GM12878 (cell line): ENCODE data around the gene L1CAM. TPM values are rescaled to one million over a fixed set of nuclear protein-coding genes. Genes with fewer than 3 reads are reported as not detected.
A peak's percentile ranks its signal among the peaks of the same experiment; 100 is the strongest.

ENCODE experiments used
- ATAC-seq: fragments of 200-7000 bp; cut with Tn5 transposase; 3 replicates; pipeline ENCODE4 v1.9.1; 2020; ENCODE audit warnings: mild to moderate bottlenecking, moderate library complexity
- BruUV-seq: library from RNA; stranded (reverse); fragments of 400-500 nt; replicated peaks from 2 replicates; lab custom pipeline; 2021; lab: Mats Ljungman, UMichigan
- CTCF ChIA-PET: fragments of 300-600 bp; sonication (Branson Sonifier 250); formaldehyde crosslinking; extraction: SDS; loops from one replicate; lab custom pipeline; 2021; ENCODE audit warnings: inconsistent platforms; lab: Yijun Ruan, JAX
- POLR2A ChIA-PET: fragments of 350-600 bp; formaldehyde crosslinking; extraction: SDS; loops from one replicate; lab custom pipeline; 2021; ENCODE audit warnings: inconsistent platforms; lab: Charles Lee
- RAD21 ChIA-PET: fragments of 300-600 bp; sonication (Branson Sonifier 250); formaldehyde crosslinking; loops from one replicate; lab custom pipeline; 2023; ENCODE audit warnings: antibody characterized with exemption; ENCODE audit not compliant: unreplicated experiment; lab: Charles Lee
- SMC1A ChIA-PET: fragments of 300-600 bp; sonication (Branson Sonifier 250); formaldehyde crosslinking; loops from one replicate; lab custom pipeline; 2023; ENCODE audit not compliant: unreplicated experiment, uncharacterized antibody; lab: Charles Lee
- DNase-seq: peaks from one replicate; pipeline ENCODE4 v3.0.0-alpha.2; 2011; ENCODE audit warnings: low read depth, low spot score
- FAIRE-seq: peaks from 3 replicates; lab custom pipeline; 2011; peaks lifted over from hg19 to GRCh38; lab: Jason Lieb, UNC
- H2AFZ ChIP-seq: 2 replicates; pipeline ENCODE4 v1.6.0; 2011; ENCODE audit warnings: low read depth, low read length, control low read depth; ENCODE audit not compliant: control insufficient read depth
- H3K27ac ChIP-seq: 2 replicates; pipeline ENCODE4 v1.5.1; 2011; ENCODE audit warnings: control low read depth; ENCODE audit not compliant: control insufficient read depth, insufficient read depth
- H3K27me3 ChIP-seq, 2 experiments: replicated peaks in 1 of 2; 2 replicates each; pipeline versions ENCODE4 v1.6.0 to v1.6.1; 2011; ENCODE audit warnings: low read length in 1 of 2; ENCODE audit not compliant: control insufficient read depth in 2 of 2, insufficient read depth in 2 of 2
- H3K36me3 ChIP-seq, 2 experiments: 2 replicates each; pipeline ENCODE4 v1.5.1; 2011; ENCODE audit warnings: low read length in 1 of 2; ENCODE audit not compliant: control insufficient read depth in 2 of 2, insufficient read depth in 2 of 2
- H3K4me1 ChIP-seq: 2 replicates; pipeline ENCODE4 v1.6.1; 2011; ENCODE audit warnings: mild to moderate bottlenecking, low read length, moderate library complexity, mixed read lengths; ENCODE audit not compliant: control insufficient read depth, insufficient read depth
- H3K4me2 ChIP-seq: 2 replicates; pipeline ENCODE4 v1.6.0; 2011; ENCODE audit warnings: control low read depth; ENCODE audit not compliant: control insufficient read depth, insufficient read depth
- H3K4me3 ChIP-seq: fragments of 200-600 bp; sonication (generic); 2 replicates; pipeline ENCODE4 v1.5.1; 2016
- H3K79me2 ChIP-seq: 2 replicates; pipeline ENCODE4 v1.6.0; 2011; ENCODE audit warnings: low read length; ENCODE audit not compliant: control insufficient read depth, insufficient read depth
- H3K9ac ChIP-seq: 2 replicates; pipeline ENCODE4 v1.8.0; 2011; ENCODE audit warnings: low read length, control low read depth, mixed read lengths; ENCODE audit not compliant: control insufficient read depth, insufficient read depth
- H3K9me3 ChIP-seq: replicated peaks from 3 replicates; pipeline ENCODE4 v1.5.1; 2011; ENCODE audit warnings: mild to moderate bottlenecking, low read length; ENCODE audit not compliant: control insufficient read depth, insufficient read depth
- H4K20me1 ChIP-seq: 2 replicates; pipeline ENCODE4 v1.6.0; 2011; ENCODE audit not compliant: control insufficient read depth, insufficient read depth
- CHD2 ChIP-seq: IDR thresholded peaks from 2 replicates; pipeline ENCODE4 v1.6.1; 2011; ENCODE audit warnings: low read depth, low read length, improper control_type of control experiment, borderline replicate concordance
- CTCF ChIP-seq, 3 experiments: IDR thresholded peaks in 2 of 3; conservative IDR thresholded peaks in 1 of 3; 2 replicates each; pipeline ENCODE4 v1.5.1; 2011; ENCODE audit warnings: low read depth in 3 of 3, low read length in 3 of 3, mild to moderate bottlenecking in 3 of 3, control low read depth in 2 of 3, moderate library complexity in 2 of 3, inconsistent platforms in 1 of 3, mixed read lengths in 1 of 3; ENCODE audit not compliant: control insufficient read depth in 2 of 3, insufficient read depth in 1 of 3; ENCODE audit errors: extremely low read depth in 1 of 3
- IKZF1 ChIP-seq: fragments of 450-650 bp; conservative IDR thresholded peaks from 2 replicates; pipeline ENCODE4 v1.6.1; 2017; ENCODE audit warnings: antibody characterized with exemption, mild to moderate bottlenecking
- IKZF2 ChIP-seq, 2 experiments: fragments of 450-650 bp; IDR thresholded peaks; 2 replicates each; pipeline ENCODE4 v1.6.1; 2017; ENCODE audit warnings: mild to moderate bottlenecking in 2 of 2, moderate library complexity in 2 of 2
- IRF4 ChIP-seq: IDR thresholded peaks from 2 replicates; pipeline ENCODE4 v1.6.1; 2011; ENCODE audit warnings: low read depth, low read length
- MEF2B ChIP-seq: fragments of 450-650 bp; IDR thresholded peaks from 2 replicates; pipeline ENCODE4 v1.6.1; 2018; ENCODE audit warnings: mild to moderate bottlenecking, moderate library complexity; ENCODE audit not compliant: partially characterized antibody, poor library complexity, severe bottlenecking
- NFYB ChIP-seq: IDR thresholded peaks from 2 replicates; pipeline ENCODE4 v1.6.1; 2011; ENCODE audit warnings: low read depth, mild to moderate bottlenecking, low read length, improper control_type of control experiment, moderate library complexity; ENCODE audit not compliant: insufficient read depth
- NR2F1 ChIP-seq: fragments of 450-650 bp; conservative IDR thresholded peaks from 2 replicates; pipeline ENCODE4 v1.6.1; 2017; ENCODE audit warnings: mild to moderate bottlenecking
- NRF1 ChIP-seq: conservative IDR thresholded peaks from 2 replicates; pipeline ENCODE4 v1.6.1; 2011; ENCODE audit warnings: mild to moderate bottlenecking, low read depth, low read length, improper control_type of control experiment
- RAD21 ChIP-seq: IDR thresholded peaks from 2 replicates; pipeline ENCODE4 v1.6.1; 2011; ENCODE audit warnings: mild to moderate bottlenecking, low read depth, low read length, moderate library complexity; ENCODE audit not compliant: insufficient read depth
- SMC3 ChIP-seq: IDR thresholded peaks from 2 replicates; pipeline ENCODE4 v1.6.1; 2011; ENCODE audit warnings: low read length, improper control_type of control experiment, borderline replicate concordance
- SPI1 ChIP-seq: IDR thresholded peaks from 2 replicates; pipeline ENCODE4 v1.6.1; 2011; ENCODE audit warnings: low read depth, mild to moderate bottlenecking, low read length, moderate library complexity, borderline replicate concordance; ENCODE audit not compliant: insufficient read depth
- YY1 ChIP-seq: IDR thresholded peaks from 2 replicates; pipeline ENCODE4 v1.6.1; 2011; ENCODE audit warnings: low read depth, mild to moderate bottlenecking, low read length
- ZBED1 ChIP-seq: IDR thresholded peaks from 2 replicates; pipeline ENCODE4 v1.6.1; 2016; ENCODE audit warnings: borderline replicate concordance
- ZNF687 ChIP-seq: fragments of 450-650 bp; IDR thresholded peaks from 2 replicates; pipeline ENCODE4 v1.6.1; 2017; ENCODE audit warnings: mild to moderate bottlenecking, moderate library complexity
- WGBS: methylation state at CpG from one replicate; pipeline ENCODE4 v1.1.6; 2016; ENCODE audit warnings: low lambda C conversion rate; ENCODE audit not compliant: insufficient replicate concordance, insufficient coverage; ENCODE audit errors: missing lambda C conversion rate; 5-methylcytosine and 5-hydroxymethylcytosine counted together
- in situ Hi-C: fragments of 300-500 bp; cut with MboI; formaldehyde crosslinking; loops from 9 replicates; pipeline ENCODE4 v1.14.3; 2018; ENCODE audit warnings: mixed read lengths
- intact Hi-C: fragments of 100-400 bp; cut with micrococcal nuclease; formaldehyde crosslinking; loops from one replicate; pipeline ENCODE4 v1.14.2; 2022; ENCODE audit not compliant: unreplicated experiment
- polyA plus RNA-seq, 11 experiments: library from polyadenylated mRNA; depleted of rRNA in 4 of 11; unstranded in 6 of 11; stranded (reverse) in 5 of 11; fragments of >200 nt; fragmentation: Nextera tagmentation in 4 of 11; fragmentation: Illumina TruSeq in 1 of 11; extraction: Ambion mirVana in 4 of 11; extraction: Trizol in 1 of 11; gene quantifications; 1 replicate in 1 of 11; 2 replicates in 10 of 11; pipeline versions ENCODE4 v1.2.1 to v1.2.3, GENCODE V29; 2011 to 2016; ENCODE audit warnings: inconsistent platforms in 2 of 11, missing spikeins in 2 of 11, low read depth in 1 of 11
- total RNA-seq, 4 experiments: library from RNA; depleted of rRNA in 3 of 4; stranded (reverse); fragments of >200 nt in 3 of 4; fragmentation: Illumina TruSeq in 1 of 4; extraction: Trizol in 1 of 4; gene quantifications; 2 replicates each; pipeline versions ENCODE4 v1.2.1 to v1.2.3, GENCODE V29; 2013 to 2021

L1CAM gene
- total and polyA plus RNA-seq, 10 of the 15 experiments (the other 5 are each of a cell fraction or from before 2014, with no cell fraction given): 0.01 to 0.64 (median 0.09) TPM; not detected in 5

GRCh38 chrX:153924149-153924861 lies 38.3 kb upstream of the L1CAM start:
- H3K4me1 ChIP-seq: peaks cover 9% of the 10 kb centered on the region; the same call in 1 of the 2 replicates
- H2AFZ ChIP-seq: no peak overlapping the region; the same call in 1 of the 2 replicates
- TF ChIP-seq SPI1: peak; percentile 29; the same call in 1 of the 2 replicates
- TF ChIP-seq IKZF1: 0 out of 2 replicates have a peak, but pooled peaks have one; percentile 41
- no peak for TF ChIP-seq IRF4
- 0 out of 4 replicates have a peak, but pooled peaks of 1 of the 2 experiments have one; percentile 14 for TF ChIP-seq IKZF2 (IDR thresholded peaks at IDR 0.05)
- 0 out of 2 replicates have a peak, but pooled peaks have one; percentile 24 for TF ChIP-seq NR2F1
- no peak for TF ChIP-seq CHD2
- peak; percentile 20; the same call in 1 of the 2 replicates for TF ChIP-seq SMC3
- no peak for TF ChIP-seq ZBED1
- 0 out of 2 replicates have a peak, but pooled peaks have one; percentile 15 for TF ChIP-seq ZNF687
- no peak for TF ChIP-seq NFYB
- peak; percentile 98 for TF ChIP-seq MEF2B
- TF ChIP-seq CTCF (IDR thresholded peaks at IDR 0.05 in 2 of 3, conservative IDR thresholded peaks at IDR 0.05 in 1 of 3; ENCODE audit: control insufficient read depth in 2 of 3, extremely low read depth in 1 of 3, insufficient read depth in 1 of 3, low read depth in 3 of 3, low read length in 3 of 3): peak; percentile 29 to 60 (median 32); a peak in 3 of 6 replicates
- TF ChIP-seq NRF1: no peak
- TF ChIP-seq RAD21: peak; percentile 39; the same call in 1 of the 2 replicates
- TF ChIP-seq YY1: peak; percentile 27; the same call in 1 of the 2 replicates
- no TSS peak for BruUV-seq
- peak overlapping the region; percentile 98 for H3K27ac ChIP-seq
- ChIA-PET POLR2A (interaction anchor here (0.9 to 5.8 kb wide), 6 partner anchors 10 to 96 kb away, joined by 3 to 68 read pairs (median 5); partner anchors contain the start of genes HCFC1, IRAK1, NAA10 and RENBP), RAD21 (interaction anchor here (1.0 to 6.2 kb wide), 11 partner anchors 10 to 130 kb away, joined by 3 to 59 read pairs (median 5); partner anchors contain the start of genes HCFC1, IDH3G, NAA10 and RENBP), SMC1A (interaction anchor here (0.7 to 5.5 kb wide), 6 partner anchors 11 to 44 kb away, joined by 3 to 61 read pairs (median 4); partner anchors contain the start of gene NAA10), CTCF (interaction anchor here (1.2 to 8.7 kb wide), 14 partner anchors 10 to 162 kb away, joined by 3 to 172 read pairs (median 4); partner anchors contain the start of genes IDH3G, NAA10, RENBP and SSR4)
- no peak for DNase-seq
- WGBS: 25% methylated on average over 14 of the region's 14 CpGs
- no peaks in the 10 kb centered on the region for H4K20me1 ChIP-seq
- H3K4me3 ChIP-seq: peak overlapping the region; percentile 74
- peak overlapping the region; percentile 93 for H3K4me2 ChIP-seq
- peak overlapping the region; percentile 97 for H3K9ac ChIP-seq
- 0 out of 3 replicates have a peak, but pooled peaks have one; percentile 1 for ATAC-seq
- no peak for FAIRE-seq
- no peaks in the 10 kb centered on the region for H3K27me3 ChIP-seq
- intact Hi-C loops: loop anchor here (1.0 kb wide), 1 partner anchor 23 kb away; no protein-coding TSS in a partner anchor
- H3K79me2 ChIP-seq: peaks cover 38% of the 10 kb centered on the region
- no peaks in the 10 kb centered on the region for H3K36me3 ChIP-seq
- in situ Hi-C loops: loop anchor here (10.0 kb wide), 1 partner anchor 60 kb away; no protein-coding TSS in a partner anchor
- no peaks in the 10 kb centered on the region; the same call in 2 of the 3 replicates for H3K9me3 ChIP-seq
